ENCODE measurements around the gene KIF5B. TPM values are rescaled to one million over a fixed set of nuclear protein-coding genes. Genes with fewer than 3 reads are reported as not detected.

The KIF5B gene
- total and polyA plus RNA-seq, 4 donors = 12.2 to 42.0 (median 22.9) TPM

DNA sequence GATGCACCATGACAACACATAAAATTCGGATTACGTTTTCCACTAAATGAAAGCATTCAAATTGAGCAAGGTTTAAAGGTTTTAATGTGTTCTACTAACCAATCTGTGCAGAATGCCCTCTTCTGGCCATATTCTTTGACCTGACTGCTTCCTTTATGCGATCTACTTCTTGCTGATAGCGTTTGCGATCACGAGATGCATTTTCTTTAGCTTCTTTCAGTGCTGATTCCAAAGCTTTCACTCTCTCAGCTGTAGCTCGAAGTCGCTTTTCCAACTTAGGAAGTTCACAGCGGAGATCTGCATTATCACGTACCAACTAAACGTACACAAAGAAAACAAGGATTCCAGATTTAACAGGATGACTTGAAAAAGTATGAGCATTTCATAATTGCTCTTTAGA is 39.2 kb downstream of the KIF5B start:
- TF ChIP-seq, protein P1, sequence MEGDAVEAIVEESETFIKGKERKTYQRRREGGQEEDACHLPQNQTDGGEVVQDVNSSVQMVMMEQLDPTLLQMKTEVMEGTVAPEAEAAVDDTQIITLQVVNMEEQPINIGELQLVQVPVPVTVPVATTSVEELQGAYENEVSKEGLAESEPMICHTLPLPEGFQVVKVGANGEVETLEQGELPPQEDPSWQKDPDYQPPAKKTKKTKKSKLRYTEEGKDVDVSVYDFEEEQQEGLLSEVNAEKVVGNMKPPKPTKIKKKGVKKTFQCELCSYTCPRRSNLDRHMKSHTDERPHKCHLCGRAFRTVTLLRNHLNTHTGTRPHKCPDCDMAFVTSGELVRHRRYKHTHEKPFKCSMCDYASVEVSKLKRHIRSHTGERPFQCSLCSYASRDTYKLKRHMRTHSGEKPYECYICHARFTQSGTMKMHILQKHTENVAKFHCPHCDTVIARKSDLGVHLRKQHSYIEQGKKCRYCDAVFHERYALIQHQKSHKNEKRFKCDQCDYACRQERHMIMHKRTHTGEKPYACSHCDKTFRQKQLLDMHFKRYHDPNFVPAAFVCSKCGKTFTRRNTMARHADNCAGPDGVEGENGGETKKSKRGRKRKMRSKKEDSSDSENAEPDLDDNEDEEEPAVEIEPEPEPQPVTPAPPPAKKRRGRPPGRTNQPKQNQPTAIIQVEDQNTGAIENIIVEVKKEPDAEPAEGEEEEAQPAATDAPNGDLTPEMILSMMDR (IDR thresholded peaks at IDR 0.05; ENCODE audit: low read depth, low read length, missing input control) = no peak
- TF ChIP-seq GABPA (IDR thresholded peaks at IDR 0.05 in 1 of 2, conservative IDR thresholded peaks at IDR 0.05 in 1 of 2) = no peak
- TF ChIP-seq, protein P2, sequence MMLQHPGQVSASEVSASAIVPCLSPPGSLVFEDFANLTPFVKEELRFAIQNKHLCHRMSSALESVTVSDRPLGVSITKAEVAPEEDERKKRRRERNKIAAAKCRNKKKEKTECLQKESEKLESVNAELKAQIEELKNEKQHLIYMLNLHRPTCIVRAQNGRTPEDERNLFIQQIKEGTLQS (IDR thresholded peaks at IDR 0.05) = no peak
- TF ChIP-seq TAF1 (conservative IDR thresholded peaks at IDR 0.05) = no peak
- TF ChIP-seq HNF4G (IDR thresholded peaks at IDR 0.05) = no peak
- TF ChIP-seq HNF4A (conservative IDR thresholded peaks at IDR 0.05) = no peak
- TF ChIP-seq FOXA2 (IDR thresholded peaks at IDR 0.05) = no peak
- no peak for TF ChIP-seq FOXA1 (IDR thresholded peaks at IDR 0.05)
- TF ChIP-seq, protein P3, sequence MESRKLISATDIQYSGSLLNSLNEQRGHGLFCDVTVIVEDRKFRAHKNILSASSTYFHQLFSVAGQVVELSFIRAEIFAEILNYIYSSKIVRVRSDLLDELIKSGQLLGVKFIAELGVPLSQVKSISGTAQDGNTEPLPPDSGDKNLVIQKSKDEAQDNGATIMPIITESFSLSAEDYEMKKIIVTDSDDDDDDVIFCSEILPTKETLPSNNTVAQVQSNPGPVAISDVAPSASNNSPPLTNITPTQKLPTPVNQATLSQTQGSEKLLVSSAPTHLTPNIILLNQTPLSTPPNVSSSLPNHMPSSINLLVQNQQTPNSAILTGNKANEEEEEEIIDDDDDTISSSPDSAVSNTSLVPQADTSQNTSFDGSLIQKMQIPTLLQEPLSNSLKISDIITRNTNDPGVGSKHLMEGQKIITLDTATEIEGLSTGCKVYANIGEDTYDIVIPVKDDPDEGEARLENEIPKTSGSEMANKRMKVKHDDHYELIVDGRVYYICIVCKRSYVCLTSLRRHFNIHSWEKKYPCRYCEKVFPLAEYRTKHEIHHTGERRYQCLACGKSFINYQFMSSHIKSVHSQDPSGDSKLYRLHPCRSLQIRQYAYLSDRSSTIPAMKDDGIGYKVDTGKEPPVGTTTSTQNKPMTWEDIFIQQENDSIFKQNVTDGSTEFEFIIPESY (IDR thresholded peaks at IDR 0.05) = no peak
- no peak for TF ChIP-seq RAD21 (IDR thresholded peaks at IDR 0.05)
- TF ChIP-seq NR2F2 (IDR thresholded peaks at IDR 0.05) = no peak
- no peak for TF ChIP-seq EGR1 (IDR thresholded peaks at IDR 0.05; ENCODE audit: low read depth in 2 of 2)
- TF ChIP-seq SP1 (IDR thresholded peaks at IDR 0.05) = no peak
- TF ChIP-seq YY1 (IDR thresholded peaks at IDR 0.05) = no peak
- Histone ChIP-seq H3K9me3 (ENCODE audit: control insufficient read depth in 4 of 4, low read length in 3 of 4) (no peaks in the 10 kb centered on the region), H3K36me3 (ENCODE audit: control insufficient read depth in 4 of 4, insufficient read depth in 3 of 4, low read depth in 1 of 4, low read length in 3 of 4) (peaks cover 11 to 74% (median 70%) of the 10 kb centered on the region in 4 donors), H3K9ac (ENCODE audit: low read depth in 1 of 2, low read length in 2 of 2) (no peak overlapping the region), H3K27ac (ENCODE audit: low read depth in 1 of 2, low read length in 2 of 2) (no peak overlapping the region), H3K4me1 (ENCODE audit: control insufficient read depth in 4 of 4, insufficient read depth in 4 of 4, low read length in 3 of 4) (no peaks in the 10 kb centered on the region), H3K27me3 (ENCODE audit: control insufficient read depth in 4 of 4, insufficient read depth in 4 of 4, low read length in 3 of 4) (no peaks in the 10 kb centered on the region), H3K4me3 (ENCODE audit: low read depth in 1 of 3, low read length in 3 of 3) (no peak overlapping the region)
- no peak for DNase-seq (ENCODE audit: low spot score)
- 96% methylated on average over 11 of the region's 11 CpGs for WGBS

DNA sequence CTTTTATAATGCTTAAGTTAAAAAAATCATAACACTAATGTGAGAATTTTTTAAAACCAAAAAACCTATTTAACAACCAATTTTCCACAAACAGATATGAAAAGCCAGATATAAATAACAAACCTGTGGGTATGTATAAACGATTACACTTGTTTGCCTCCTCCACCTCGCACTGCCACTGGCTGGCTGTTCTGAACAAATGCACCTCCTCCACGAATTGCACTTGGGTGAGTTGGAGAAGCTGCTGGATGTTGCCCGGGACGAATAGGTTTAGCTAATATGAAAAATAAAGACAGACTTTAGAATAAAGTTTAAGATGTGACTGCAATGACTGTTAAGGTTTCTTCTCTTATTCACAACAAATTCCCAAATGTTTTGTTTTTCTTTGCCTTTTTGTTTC is 40.8 kb downstream of the KIF5B start:
- H3K27me3 ChIP-seq (ENCODE audit: control insufficient read depth in 4 of 4, insufficient read depth in 4 of 4, low read length in 3 of 4) = no peaks in the 10 kb centered on the region
- no peak overlapping the region for H3K9ac ChIP-seq (ENCODE audit: low read depth in 1 of 2, low read length in 2 of 2)
- H3K4me3 ChIP-seq (ENCODE audit: low read depth in 1 of 3, low read length in 3 of 3) = no peak overlapping the region
- peaks cover 9 to 71% (median 67%) of the 10 kb centered on the region in 4 donors for H3K36me3 ChIP-seq (ENCODE audit: control insufficient read depth in 4 of 4, insufficient read depth in 3 of 4, low read depth in 1 of 4, low read length in 3 of 4)
- DNase-seq (ENCODE audit: low spot score) = no peak
- H3K4me1 ChIP-seq (ENCODE audit: control insufficient read depth in 4 of 4, insufficient read depth in 4 of 4, low read length in 3 of 4) = no peaks in the 10 kb centered on the region
- TF ChIP-seq, protein P4, sequence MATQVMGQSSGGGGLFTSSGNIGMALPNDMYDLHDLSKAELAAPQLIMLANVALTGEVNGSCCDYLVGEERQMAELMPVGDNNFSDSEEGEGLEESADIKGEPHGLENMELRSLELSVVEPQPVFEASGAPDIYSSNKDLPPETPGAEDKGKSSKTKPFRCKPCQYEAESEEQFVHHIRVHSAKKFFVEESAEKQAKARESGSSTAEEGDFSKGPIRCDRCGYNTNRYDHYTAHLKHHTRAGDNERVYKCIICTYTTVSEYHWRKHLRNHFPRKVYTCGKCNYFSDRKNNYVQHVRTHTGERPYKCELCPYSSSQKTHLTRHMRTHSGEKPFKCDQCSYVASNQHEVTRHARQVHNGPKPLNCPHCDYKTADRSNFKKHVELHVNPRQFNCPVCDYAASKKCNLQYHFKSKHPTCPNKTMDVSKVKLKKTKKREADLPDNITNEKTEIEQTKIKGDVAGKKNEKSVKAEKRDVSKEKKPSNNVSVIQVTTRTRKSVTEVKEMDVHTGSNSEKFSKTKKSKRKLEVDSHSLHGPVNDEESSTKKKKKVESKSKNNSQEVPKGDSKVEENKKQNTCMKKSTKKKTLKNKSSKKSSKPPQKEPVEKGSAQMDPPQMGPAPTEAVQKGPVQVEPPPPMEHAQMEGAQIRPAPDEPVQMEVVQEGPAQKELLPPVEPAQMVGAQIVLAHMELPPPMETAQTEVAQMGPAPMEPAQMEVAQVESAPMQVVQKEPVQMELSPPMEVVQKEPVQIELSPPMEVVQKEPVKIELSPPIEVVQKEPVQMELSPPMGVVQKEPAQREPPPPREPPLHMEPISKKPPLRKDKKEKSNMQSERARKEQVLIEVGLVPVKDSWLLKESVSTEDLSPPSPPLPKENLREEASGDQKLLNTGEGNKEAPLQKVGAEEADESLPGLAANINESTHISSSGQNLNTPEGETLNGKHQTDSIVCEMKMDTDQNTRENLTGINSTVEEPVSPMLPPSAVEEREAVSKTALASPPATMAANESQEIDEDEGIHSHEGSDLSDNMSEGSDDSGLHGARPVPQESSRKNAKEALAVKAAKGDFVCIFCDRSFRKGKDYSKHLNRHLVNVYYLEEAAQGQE (IDR thresholded peaks at IDR 0.05) = no peak
- TF ChIP-seq RXRA (IDR thresholded peaks at IDR 0.05) (no peak), GABPA (IDR thresholded peaks at IDR 0.05 in 1 of 2, conservative IDR thresholded peaks at IDR 0.05 in 1 of 2) (no peak), YY1 (IDR thresholded peaks at IDR 0.05) (no peak), TAF1 (conservative IDR thresholded peaks at IDR 0.05) (no peak), FOXA2 (IDR thresholded peaks at IDR 0.05) (no peak), HNF4A (conservative IDR thresholded peaks at IDR 0.05) (no peak), HNF4G (IDR thresholded peaks at IDR 0.05) (no peak), NR2F2 (IDR thresholded peaks at IDR 0.05) (no peak)
- TF ChIP-seq, protein P3 (IDR thresholded peaks at IDR 0.05) = no peak
- TF ChIP-seq, protein P2 (IDR thresholded peaks at IDR 0.05) = no peak
- no peaks in the 10 kb centered on the region for H3K9me3 ChIP-seq (ENCODE audit: control insufficient read depth in 4 of 4, low read length in 3 of 4)
- whole genome bisulfite sequencing = 93% methylated on average over 5 of the region's 5 CpGs
- H3K27ac ChIP-seq (ENCODE audit: low read depth in 1 of 2, low read length in 2 of 2) = no peak overlapping the region

Data from liver (tissue), 9 donors.